ENCODE measurements around the gene VGLL4.
"Not testable (repeated sequence)": the region's sequence is repeated elsewhere in the genome, so short reads cannot be mapped to it uniquely, and the experiment has no call there.

VGLL4 gene

DNA sequence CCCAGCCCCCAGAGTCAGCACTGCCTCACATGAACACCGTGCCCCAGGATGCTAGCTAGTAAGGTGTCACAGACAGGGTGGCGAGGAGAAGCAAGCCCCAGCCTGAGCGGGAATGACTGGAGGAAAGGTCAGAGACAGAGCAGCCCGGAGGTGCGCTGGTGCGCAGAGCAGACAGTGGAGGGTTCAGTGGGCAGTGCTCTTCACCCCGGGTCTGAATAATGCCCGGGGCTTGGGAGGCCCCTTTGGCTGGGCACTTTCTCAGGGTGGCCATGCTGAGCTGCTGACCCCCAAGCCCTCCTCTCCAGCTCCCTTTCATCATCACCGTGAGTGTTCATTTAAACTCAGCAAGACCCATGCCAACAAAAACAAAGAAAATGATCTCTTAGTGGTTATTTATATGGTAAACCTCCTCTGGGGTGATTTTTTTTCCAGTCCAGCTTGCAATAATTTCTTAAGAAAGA is 110.8 kb downstream of the VGLL4 start:
- no peak for DNase-seq (ENCODE audit: low read depth, low spot score)

DNA sequence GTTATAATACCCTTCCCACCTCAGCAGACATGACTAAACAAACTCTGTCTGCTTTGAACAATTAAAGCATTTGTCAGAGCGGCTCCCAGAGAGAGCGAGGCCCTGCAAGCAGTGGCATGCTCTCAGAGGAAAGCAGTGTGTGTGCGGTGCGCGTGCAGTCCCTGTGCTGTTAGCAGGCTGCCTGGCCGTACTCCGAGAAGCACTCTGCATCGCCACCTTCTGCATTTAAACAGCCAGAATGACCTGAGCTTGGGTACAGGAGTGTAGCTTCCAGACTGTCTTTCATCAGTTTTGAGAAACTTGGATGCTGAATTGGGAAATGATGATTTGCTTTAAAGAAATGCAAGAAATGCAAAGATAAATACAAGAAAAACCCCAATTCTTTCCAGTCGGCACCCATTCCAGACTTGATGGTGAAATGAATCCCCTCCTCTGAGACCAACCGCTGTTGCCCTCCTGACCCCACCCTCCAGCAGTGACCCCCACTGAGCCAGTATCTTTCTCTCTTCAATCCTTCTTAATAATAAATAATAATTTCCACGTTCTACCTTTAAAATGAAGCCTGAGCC is 113.5 kb downstream of the VGLL4 start:
- no peak for DNase-seq (ENCODE audit: low read depth, low spot score)

DNA sequence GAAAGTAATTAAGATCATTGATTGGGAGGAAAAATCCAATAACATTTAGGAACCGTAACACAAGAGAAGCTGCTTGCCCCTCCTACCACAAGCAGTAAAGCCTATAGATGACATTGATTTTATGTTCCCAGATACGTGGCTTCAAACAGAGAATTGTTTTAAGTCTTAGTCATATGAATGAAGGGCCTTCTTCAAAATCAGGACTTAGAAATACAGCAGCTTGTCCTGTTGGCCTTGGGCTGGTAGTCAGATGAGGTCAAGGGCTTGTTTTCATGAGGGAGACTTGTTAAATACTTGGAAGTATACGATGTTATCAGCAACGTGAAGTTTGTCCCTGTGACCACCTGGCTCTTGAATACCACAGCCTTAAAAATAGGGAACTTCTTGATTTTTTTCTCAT is 114.4 kb downstream of the VGLL4 start:
- DNase-seq (ENCODE audit: low read depth, low spot score): no peak

DNA sequence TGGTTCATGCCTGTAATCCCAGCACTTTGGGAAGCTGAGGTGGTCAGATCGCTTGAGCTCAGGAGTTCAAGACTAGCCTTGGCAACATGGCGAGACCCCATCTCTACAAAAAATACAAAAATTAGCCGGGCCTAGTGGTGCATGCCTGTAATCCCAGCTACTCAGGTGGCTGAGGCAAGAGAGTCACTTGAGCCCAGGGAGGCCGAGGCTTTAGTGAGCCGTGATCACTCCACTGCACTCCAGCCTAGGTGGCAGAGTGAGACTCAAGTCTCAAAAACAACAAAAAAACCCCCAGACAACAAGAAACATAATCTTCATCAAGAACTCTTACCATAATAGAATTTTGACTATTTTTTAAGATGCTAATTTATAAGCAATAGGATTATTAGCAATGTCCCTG is 117.6 kb downstream of the VGLL4 start:
- not testable (repeated sequence) for DNase-seq (ENCODE audit: low read depth, low spot score)

DNA sequence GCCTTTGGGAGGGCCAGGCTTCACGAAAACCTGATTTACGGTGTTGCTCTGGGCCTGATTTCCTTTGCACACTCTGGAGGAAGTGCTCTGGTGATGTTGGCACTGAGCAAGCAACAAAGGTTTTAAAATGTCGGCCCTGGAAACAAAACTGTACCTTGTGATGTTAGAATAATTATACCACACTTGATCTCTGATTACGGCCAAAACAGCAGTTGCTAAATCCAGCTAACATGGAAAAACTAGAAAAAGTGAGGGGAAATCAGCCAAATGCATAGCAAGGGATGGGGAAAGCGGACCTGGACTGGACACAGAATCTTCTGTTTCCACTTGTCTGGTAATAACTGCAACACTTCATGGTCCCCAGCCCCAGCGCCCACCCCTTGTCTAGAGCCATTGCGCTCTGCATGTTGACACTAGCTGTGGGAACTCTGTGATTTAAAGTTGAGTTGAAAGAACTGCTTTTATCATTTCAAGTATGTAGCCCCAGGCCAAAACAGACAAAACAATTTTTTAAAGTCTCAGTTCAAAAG is 120.1 kb downstream of the VGLL4 start:
- DNase-seq (ENCODE audit: low read depth, low spot score): no peak

DNA sequence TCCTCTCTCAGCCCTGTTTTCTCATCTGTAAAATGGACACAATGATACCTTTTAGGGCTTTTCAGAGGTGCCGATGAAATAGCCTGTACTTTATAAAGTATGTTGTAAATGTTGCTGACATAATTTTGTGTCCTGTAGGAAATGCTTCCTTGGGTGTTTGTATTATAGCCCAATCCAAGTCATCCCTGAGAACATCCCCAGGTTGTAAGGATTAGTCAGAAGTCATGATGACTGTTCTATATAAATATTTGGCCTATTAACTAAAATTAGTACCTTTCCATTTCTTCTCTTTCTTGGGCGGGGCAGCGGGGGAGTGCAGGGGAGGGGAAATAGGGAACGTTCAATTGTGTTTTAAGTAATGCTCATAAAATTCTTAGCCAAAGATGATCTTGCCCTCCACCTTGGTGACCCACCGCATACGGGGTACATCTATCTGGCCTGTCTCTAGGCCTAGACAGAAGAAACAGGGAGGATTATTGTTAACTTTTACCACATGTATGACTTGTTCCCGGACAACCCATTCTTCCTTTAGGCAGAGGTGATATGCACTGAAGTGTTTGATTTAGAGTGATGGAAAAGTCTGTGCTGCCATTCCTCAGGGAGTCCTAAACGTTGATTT is 120.7 kb downstream of the VGLL4 start:
- no peak for DNase-seq (ENCODE audit: low read depth, low spot score)

DNA sequence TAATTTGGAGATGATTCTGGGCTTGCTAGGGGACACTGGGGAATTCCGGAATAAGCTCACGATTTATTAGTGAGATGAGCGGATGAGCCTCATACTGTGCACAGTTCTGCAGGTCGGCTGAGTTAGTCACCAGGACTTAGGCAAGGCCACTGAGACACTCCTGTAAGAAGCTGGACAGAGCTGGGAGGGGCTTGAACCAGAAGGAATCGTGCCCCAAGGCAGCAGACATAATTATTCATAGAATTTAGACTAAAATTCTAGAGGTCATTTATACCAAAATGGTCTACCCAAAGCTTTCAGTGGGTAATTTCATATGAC is 121.4 kb downstream of the VGLL4 start:
- DNase-seq (ENCODE audit: low read depth, low spot score): no peak

DNA sequence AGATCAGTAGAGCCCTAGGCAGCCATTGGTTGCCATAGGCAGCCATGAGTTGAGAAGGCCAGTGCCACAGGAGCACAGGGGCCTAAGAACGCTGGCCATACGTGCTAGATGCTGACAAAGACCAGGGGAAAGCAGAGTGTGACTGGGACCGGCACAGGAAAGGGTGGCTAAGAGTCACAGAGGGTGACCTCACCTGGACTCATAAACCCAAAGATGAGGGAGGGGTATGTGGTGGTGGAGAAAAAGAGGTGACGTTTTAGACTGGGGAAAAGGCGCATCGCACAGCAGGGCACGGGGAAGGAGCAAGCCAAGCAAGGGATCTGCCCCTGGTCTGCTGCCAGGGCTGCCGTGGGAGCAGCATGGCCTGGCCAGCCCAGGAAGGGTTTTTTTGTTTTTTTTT is 122.5 kb downstream of the VGLL4 start:
- no peak for DNase-seq (ENCODE audit: low read depth, low spot score)

DNA sequence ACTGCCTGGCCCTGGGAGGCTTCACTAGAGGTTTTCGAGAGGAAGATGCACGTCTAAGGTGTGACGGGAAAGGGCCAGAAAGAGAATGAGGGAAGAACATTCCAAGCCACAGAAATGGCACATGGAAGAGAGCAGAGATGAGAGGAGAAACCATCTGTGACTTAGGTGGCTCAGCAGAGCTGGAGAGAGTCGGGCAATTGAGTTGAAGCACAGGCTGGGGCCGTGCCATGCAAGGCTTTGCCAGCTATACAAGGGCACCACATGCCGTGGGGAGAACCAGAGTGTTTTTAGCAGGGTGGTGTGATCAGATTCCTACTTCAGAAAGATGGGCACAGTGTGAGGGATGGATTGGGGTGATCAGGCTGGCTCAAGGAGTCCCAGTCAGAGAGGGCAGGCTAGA is 126.1 kb downstream of the VGLL4 start:
- DNase-seq (ENCODE audit: low read depth, low spot score): no peak

DNA sequence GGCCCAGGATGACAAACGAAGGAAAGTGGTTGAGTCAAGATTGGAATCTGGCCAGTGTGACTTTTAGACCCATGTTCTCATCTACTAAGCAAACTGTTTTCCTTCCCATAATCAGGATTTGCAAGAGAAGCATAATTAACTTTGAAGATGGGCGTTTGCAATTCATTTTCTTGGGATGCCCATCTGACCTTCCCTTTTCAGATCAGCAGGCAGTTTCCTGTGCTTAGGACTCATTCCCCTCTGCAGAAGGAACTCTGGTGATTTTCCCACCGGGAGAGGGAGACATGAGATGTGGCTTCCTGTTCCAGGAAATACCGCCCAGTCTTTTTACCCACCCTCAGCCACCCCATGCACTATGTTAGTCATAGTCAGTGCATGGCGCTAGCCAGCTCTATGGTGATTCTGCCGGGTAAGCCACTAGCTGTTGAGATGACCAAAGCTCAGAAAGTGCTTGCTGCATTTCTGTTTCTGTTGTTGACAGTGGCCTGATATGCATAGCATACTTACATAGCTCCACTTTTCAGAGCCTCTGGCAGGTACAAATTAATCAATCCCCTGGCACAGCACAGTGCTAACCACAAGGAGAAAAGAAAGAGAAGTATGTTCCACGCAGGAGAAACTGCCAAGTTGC is 129.4 kb downstream of the VGLL4 start:
- no peak for DNase-seq (ENCODE audit: low read depth, low spot score)

DNA sequence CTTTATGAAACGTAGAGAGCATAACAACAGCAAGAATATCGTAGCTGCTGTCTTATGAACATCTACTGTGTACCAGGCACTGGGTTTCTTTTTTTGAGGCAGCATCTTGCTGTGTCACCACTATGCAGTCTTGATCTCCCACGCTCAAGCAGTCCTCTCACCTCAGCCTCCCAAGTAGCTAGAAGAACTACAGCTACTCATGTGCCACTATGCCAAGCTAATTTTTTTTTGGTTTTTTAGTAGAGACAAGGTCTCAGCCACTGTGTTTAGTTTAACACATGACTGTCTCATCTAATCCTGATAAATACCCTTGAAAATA is 129.9 kb downstream of the VGLL4 start:
- no peak for DNase-seq (ENCODE audit: low read depth, low spot score)

DNA sequence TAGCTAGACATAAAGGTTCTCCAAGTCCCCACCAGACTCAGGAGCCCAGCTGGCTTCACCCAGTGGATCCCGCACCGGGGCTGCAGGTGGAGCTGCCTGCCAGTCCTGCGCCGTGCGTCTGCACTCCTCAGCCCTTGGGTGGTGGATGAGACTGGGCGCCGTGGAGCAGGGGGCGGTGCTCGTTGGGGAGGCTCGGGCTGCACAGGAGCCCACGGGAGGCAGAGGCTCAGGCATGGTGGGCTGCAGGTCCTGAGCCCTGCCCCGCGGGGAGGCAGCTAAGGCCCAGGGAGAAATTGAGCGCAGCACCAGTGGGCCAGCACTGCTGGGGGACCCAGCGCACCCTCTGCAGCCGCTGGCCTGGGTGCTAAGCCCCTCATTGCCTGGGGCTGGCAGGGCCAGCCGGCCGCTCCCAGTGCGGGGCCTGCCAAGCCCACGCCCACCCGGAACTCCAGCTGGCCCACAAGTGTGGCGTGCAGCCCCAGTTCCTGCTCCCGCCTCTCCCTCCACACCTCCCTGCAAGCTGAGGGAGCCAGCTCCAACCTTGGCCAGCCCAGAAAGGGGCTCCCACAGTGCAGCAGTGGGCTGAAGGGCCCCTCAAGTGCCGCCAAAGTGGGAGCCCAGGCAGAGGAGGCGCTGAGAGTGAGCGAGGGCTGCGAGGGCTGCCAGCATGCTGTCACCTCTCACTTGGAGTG is 130.4 kb downstream of the VGLL4 start:
- not testable (repeated sequence) for DNase-seq (ENCODE audit: low read depth, low spot score)

DNA sequence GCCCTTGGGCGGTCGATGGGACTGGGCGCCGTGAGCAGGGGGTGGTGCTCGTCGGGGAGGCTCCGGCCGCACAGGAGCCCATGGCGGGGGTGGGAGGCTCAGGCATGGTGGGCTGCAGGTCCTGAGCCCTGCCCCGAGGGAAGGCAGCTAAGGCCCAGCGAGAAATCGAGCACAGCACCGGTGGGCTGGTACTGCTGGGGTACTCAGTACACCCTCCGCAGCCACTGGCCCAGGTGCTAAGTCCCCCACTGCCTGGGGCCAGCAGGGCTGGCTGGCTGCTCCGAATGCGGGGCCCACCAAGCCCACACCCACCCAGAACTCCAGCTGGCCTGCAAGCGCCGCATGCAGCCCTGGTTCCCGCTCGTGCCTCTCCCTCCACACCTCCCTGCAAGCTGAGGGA is 132.1 kb downstream of the VGLL4 start:
- DNase-seq (ENCODE audit: low read depth, low spot score): not testable (repeated sequence)

DNA sequence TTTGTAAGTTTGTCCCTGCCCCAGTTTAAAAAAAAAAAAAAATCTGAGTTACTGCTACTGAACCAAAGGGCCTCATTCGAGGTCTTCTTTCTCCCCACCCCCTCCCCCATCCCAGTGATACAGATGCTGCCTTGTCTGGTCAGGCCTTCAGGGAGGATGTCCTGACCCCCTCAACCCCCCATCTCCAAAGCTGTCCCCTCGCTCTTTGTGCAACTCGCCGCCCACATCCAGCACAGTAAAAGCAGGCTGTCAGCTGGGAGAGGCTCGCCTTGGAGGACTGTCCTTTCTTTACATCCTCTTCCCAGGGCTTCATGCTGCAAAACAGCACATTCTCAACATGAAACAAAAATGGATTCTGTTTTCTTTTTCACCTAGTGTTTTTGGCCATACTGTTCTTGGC is 133.4 kb downstream of the VGLL4 start:
- no peak for DNase-seq (ENCODE audit: low read depth, low spot score)

DNA sequence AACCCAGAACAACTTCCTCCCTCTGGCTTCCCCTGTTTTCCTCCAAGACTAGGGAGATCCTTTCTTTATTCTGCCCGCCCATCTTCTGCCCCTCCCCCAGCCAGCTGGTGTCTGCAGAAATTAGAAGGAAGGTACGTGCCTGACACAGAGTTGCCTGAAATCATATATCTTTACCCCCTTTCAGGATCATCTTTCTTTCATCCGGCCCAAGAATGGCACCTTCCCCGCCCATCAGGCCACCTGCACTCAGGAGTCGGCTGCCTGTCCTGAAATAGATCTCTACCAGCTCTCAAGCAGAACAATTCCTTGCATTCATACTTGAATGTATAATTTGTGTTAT is 133.7 kb downstream of the VGLL4 start:
- no peak for DNase-seq (ENCODE audit: low read depth, low spot score)

DNA sequence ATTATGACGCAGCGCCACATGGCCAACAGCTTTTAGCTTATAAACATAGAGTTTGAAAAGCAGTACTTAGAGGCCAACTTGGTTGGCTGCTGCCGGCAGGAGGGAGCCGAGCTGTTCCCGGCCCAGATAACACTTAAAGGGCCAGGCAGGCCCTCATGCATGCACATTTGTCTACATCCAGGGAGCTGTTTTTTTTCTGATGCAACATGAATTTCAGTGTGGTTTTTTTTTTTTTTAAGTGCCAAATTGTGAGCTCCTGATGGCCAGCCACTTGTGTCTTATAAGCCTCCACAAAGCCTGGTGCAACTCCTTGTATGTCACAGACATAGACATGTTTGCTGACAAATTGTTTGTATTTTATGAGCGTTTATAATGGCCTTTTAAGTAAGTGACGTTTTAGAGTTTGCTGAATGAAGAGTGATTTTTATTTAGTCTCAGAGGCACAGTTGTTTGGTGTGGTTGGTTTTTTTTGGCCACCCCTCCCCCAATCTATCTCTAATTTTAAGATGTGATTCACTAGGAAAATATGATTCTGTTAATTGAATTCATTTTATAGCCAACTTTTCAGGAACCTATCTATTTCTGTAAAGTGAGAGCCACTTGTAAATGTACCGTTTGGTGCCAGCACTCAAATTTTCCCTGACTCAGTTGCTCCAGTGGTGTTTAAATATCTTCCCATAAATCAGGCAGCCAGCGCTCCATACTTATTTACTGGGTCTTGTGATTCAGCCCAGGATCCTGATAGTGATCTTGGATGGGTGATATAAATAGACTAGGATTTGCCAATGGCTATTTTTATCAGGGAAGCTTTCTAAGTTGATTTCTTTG is 134.3 kb downstream of the VGLL4 start:
- DNase-seq (ENCODE audit: low read depth, low spot score): no peak

DNA sequence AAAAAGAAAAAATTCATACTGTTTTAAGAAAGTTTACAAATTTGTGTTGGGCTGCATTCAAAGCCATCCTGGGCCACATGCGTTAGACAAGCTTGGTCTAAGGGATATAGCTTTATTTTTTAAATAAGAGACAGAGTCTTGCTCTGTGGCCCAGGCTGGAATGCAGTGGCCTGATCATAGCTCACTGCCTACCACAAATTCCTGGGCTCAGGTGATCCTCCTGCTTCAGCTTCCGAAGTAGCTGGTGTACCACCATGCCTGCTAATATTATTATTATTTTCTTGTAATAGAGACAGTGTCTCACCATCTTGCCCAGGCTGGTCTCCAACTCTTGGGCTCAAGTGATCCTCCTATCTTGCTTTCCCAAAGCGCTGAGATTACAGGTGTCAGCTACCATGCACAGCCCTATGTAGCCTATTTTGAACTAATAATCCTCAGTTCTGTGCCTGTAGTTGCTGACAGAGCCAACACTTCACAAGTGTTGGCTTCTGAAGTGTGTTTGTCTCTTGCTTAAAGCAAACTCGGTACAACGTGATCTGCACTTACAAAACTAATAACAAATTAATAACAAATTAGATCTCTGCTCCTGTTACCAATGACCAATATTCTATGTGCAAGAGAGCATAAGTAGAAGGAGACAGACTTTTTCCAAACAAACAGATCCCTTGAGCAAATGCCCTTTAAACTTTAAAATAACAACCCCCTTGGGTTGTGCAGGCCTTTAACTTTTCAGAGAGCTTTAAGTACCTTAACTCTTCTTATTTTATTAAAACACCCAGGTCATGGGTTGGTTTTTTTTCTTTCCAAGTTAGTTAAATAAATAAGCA is 135.2 kb downstream of the VGLL4 start:
- DNase-seq (ENCODE audit: low read depth, low spot score): no peak

DNA sequence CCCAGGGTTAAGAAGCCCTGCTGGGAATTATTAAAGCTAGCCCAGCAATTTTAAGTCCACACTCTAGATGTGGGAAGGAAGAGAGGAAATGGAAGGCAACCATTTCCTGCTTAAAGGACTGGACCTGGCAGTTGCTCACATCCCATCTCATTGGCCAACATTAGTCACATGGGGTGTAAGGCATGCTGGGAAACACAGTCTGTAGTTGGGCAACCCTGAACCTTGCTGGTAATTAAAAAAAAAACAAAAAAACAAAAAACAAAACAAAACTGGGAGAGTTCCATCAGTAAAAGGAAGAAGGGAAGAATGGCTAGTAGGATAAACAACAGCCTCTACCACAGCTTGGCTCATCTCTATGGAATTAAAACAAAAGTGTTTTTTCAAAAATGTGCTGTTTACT is 136.0 kb downstream of the VGLL4 start:
- no peak for DNase-seq (ENCODE audit: low read depth, low spot score)

Measured in activated CD4-positive, CD25-positive, alpha-beta regulatory T cell treated with anti-CD3 and anti-CD28 coated beads, Interleukin-2, amount 50 U/mL, for 16 hours (primary cell).